ENCODE results near the gene GRIA2.

GRCh38 chr4:157300701-157301100 is 80.2 kb downstream of the GRIA2 start:
- TF ChIP-seq CTCF (conservative IDR thresholded peaks at IDR 0.05) (no peak), ZFX (IDR thresholded peaks at IDR 0.05) (no peak)
